Liver (tissue), 9 donors: ENCODE results near the gene GPR176. TPM values are rescaled to one million over a fixed set of nuclear protein-coding genes. Genes with fewer than 3 reads are reported as not detected.
A peak's percentile ranks its signal among the peaks of the same experiment; 100 is the strongest.

Experiments used
- DNase-seq: peaks from one replicate; pipeline ENCODE4 v3.0.0-alpha.2; 2017; ENCODE audit warnings: low spot score
- H3K27ac ChIP-seq, 2 donors: one replicate each; pipeline ENCODE4 v1.7.0; 2013; ENCODE audit warnings: inconsistent platforms in 2 of 2, low read length in 2 of 2, control low read depth in 1 of 2, low read depth in 1 of 2, mild to moderate bottlenecking in 1 of 2
- H3K27me3 ChIP-seq, 4 donors: one replicate each; pipeline versions ENCODE4 v1.6.1 to v1.7.0; 2013; ENCODE audit warnings: low read length in 3 of 4, inconsistent platforms in 1 of 4, mild to moderate bottlenecking in 1 of 4, moderate library complexity in 1 of 4; ENCODE audit not compliant: control insufficient read depth in 4 of 4, insufficient read depth in 4 of 4
- H3K36me3 ChIP-seq, 4 donors: one replicate each; pipeline versions ENCODE4 v1.6.1 to v1.7.0; 2013; ENCODE audit warnings: low read length in 3 of 4, mild to moderate bottlenecking in 3 of 4, low read depth in 1 of 4, moderate library complexity in 1 of 4; ENCODE audit not compliant: control insufficient read depth in 4 of 4, insufficient read depth in 3 of 4
- H3K4me1 ChIP-seq, 4 donors: one replicate each; pipeline versions ENCODE4 v1.6.1 to v1.7.0; 2013; ENCODE audit warnings: low read length in 3 of 4, mild to moderate bottlenecking in 3 of 4, moderate library complexity in 1 of 4; ENCODE audit not compliant: control insufficient read depth in 4 of 4, insufficient read depth in 4 of 4
- H3K4me3 ChIP-seq, 3 donors: one replicate each; pipeline versions ENCODE4 v1.6.1 to v1.7.0; 2013; ENCODE audit warnings: low read length in 3 of 3, control low read depth in 1 of 3, low read depth in 1 of 3, mild to moderate bottlenecking in 1 of 3
- H3K9ac ChIP-seq, 2 donors: one replicate each; pipeline ENCODE4 v1.7.0; 2013; ENCODE audit warnings: low read length in 2 of 2, mild to moderate bottlenecking in 2 of 2, moderate library complexity in 2 of 2, control low read depth in 1 of 2, low read depth in 1 of 2
- H3K9me3 ChIP-seq, 4 donors: one replicate each; pipeline versions ENCODE4 v1.6.1 to v1.7.0; 2013; ENCODE audit warnings: low read length in 3 of 4; ENCODE audit not compliant: control insufficient read depth in 4 of 4
- CTCF ChIP-seq: fragments of 150-350 bp; IDR thresholded peaks from 2 replicates; pipeline ENCODE4 v1.5.1; 2017; ENCODE audit warnings: improper control_type of control experiment, low read depth, low read length; ENCODE audit not compliant: missing input control
- FOXA1 ChIP-seq: IDR thresholded peaks from 2 replicates; pipeline ENCODE4 v1.6.1; 2016; ENCODE audit warnings: antibody characterized with exemption
- FOXA2 ChIP-seq: IDR thresholded peaks from 2 replicates; pipeline ENCODE4 v1.6.1; 2016; ENCODE audit warnings: antibody characterized with exemption
- GABPA ChIP-seq, 2 donors: IDR thresholded peaks in 1 of 2; conservative IDR thresholded peaks in 1 of 2; 2 replicates each; pipeline ENCODE4 v1.6.1; 2016; ENCODE audit warnings: antibody characterized with exemption in 2 of 2, mild to moderate bottlenecking in 1 of 2, moderate library complexity in 1 of 2
- HNF4A ChIP-seq, 2 donors: conservative IDR thresholded peaks; 2 replicates each; pipeline ENCODE4 v1.6.1; 2016; ENCODE audit warnings: antibody characterized with exemption in 2 of 2, mild to moderate bottlenecking in 2 of 2
- HNF4G ChIP-seq: IDR thresholded peaks from 2 replicates; pipeline ENCODE4 v1.6.1; 2016; ENCODE audit warnings: antibody characterized with exemption
- NR2F2 ChIP-seq: IDR thresholded peaks from 2 replicates; pipeline ENCODE4 v1.6.1; 2016; ENCODE audit warnings: antibody characterized with exemption
- RAD21 ChIP-seq, 2 donors: IDR thresholded peaks; 2 replicates each; pipeline ENCODE4 v1.6.1; 2016; ENCODE audit warnings: antibody characterized with exemption in 2 of 2, mild to moderate bottlenecking in 2 of 2
- REST ChIP-seq: IDR thresholded peaks from 2 replicates; pipeline ENCODE4 v1.6.1; 2016; ENCODE audit warnings: antibody characterized with exemption, mild to moderate bottlenecking
- RXRA ChIP-seq, 2 donors: IDR thresholded peaks; 2 replicates each; pipeline ENCODE4 v1.6.1; 2017 to 2018; ENCODE audit warnings: antibody characterized with exemption in 2 of 2, mild to moderate bottlenecking in 1 of 2
- SP1 ChIP-seq: IDR thresholded peaks from 2 replicates; pipeline ENCODE4 v1.6.1; 2018; ENCODE audit warnings: antibody characterized with exemption, mild to moderate bottlenecking
- YY1 ChIP-seq: IDR thresholded peaks from 2 replicates; pipeline ENCODE4 v1.6.1; 2016; ENCODE audit warnings: antibody characterized with exemption, mild to moderate bottlenecking
- WGBS: extraction: QIAGEN DNeasy Blood & Tissue Kit; methylation state at CpG from one replicate; pipeline ENCODE4 v1.1.7; 2013; 5-methylcytosine and 5-hydroxymethylcytosine counted together
- polyA plus RNA-seq, 2 donors: library from polyadenylated mRNA; stranded (reverse) in 1 of 2; unstranded in 1 of 2; fragments of 200-250 nt in 1 of 2; fragments of >200 nt in 1 of 2; fragmentation: Nextera tagmentation in 1 of 2; extraction: Ambion mirVana in 1 of 2; gene quantifications; one replicate each; pipeline versions ENCODE4 v1.2.1 to v1.2.3, GENCODE V29; 2013 to 2015
- total RNA-seq, 2 donors: library from RNA; depleted of rRNA; stranded (reverse); fragments of >200 nt; gene quantifications; one replicate each; pipeline ENCODE4 v1.2.3, GENCODE V29; 2014
- TF ChIP-seq, protein P1 (sequence below): IDR thresholded peaks from 2 replicates; pipeline ENCODE4 v1.6.1; 2016; ENCODE audit warnings: antibody characterized with exemption
- TF ChIP-seq, protein P2 (sequence below): IDR thresholded peaks from 2 replicates; pipeline ENCODE4 v1.6.1; 2016; ENCODE audit warnings: antibody characterized with exemption
- donor health status: healthy.
- donor health status: healthy.
- donor health status: healthy.
- donor health status: healthy.
- donor health status: healthy.

The GPR176 gene
- total and polyA plus RNA-seq, 4 donors: 0.44 to 1.7 (median 1.4) TPM

DNA sequence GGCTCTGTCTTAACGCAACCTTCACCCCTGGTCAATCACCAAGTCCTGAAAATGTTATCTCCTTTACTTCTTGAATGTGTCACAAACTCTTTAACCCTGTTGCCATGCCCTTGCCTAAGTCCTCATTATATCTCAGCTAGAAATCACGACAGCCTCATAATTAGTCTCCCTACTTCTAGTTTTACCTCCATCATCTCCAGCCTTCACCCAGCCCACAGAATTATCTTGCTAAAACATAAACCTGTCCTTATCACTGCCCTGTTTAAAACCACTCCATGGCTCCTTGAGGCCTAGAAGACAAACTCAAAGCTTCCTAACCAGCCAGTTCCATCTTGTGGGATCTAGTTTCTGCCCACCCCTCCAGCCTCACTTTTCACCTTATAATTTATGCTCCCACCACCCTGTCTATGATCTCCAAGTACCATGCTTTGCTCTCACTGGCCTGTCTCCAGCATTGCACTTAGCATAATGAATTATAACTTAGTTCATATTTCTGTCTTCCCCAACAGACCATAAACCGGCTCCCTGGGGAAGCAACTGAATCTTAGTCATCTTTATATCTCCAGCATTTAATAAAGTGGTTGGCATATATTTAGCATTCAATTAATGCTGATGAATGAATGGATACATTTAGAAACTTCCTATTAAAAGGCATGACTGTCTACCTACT is 39.2 kb downstream of the GPR176 start (continued):
- no peak for TF ChIP-seq GABPA (IDR thresholded peaks at IDR 0.05 in 1 of 2, conservative IDR thresholded peaks at IDR 0.05 in 1 of 2)
- TF ChIP-seq, protein P1, sequence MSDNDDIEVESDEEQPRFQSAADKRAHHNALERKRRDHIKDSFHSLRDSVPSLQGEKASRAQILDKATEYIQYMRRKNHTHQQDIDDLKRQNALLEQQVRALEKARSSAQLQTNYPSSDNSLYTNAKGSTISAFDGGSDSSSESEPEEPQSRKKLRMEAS: no peak
- no peak for TF ChIP-seq YY1
- TF ChIP-seq RXRA (IDR thresholded peaks at IDR 0.05): no peak

- Histone ChIP-seq H3K4me3 (no peak overlapping the region), H3K9me3 (no peaks in the 10 kb centered on the region), H3K27ac (no peak overlapping the region), H3K9ac (no peak overlapping the region), H3K4me1 (no peaks in the 10 kb centered on the region), H3K36me3 (no peaks in the 10 kb centered on the region), H3K27me3 (no peaks in the 10 kb centered on the region)
- TF ChIP-seq FOXA2 (no peak), FOXA1 (no peak), HNF4G (no peak), NR2F2 (no peak), RXRA (IDR thresholded peaks at IDR 0.05) (no peak), REST (no peak), SP1 (no peak), HNF4A (conservative IDR thresholded peaks at IDR 0.05) (no peak), YY1 (no peak)
- TF ChIP-seq, protein P1: no peak
- TF ChIP-seq, protein P2, sequence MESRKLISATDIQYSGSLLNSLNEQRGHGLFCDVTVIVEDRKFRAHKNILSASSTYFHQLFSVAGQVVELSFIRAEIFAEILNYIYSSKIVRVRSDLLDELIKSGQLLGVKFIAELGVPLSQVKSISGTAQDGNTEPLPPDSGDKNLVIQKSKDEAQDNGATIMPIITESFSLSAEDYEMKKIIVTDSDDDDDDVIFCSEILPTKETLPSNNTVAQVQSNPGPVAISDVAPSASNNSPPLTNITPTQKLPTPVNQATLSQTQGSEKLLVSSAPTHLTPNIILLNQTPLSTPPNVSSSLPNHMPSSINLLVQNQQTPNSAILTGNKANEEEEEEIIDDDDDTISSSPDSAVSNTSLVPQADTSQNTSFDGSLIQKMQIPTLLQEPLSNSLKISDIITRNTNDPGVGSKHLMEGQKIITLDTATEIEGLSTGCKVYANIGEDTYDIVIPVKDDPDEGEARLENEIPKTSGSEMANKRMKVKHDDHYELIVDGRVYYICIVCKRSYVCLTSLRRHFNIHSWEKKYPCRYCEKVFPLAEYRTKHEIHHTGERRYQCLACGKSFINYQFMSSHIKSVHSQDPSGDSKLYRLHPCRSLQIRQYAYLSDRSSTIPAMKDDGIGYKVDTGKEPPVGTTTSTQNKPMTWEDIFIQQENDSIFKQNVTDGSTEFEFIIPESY: no peak
- no peak for DNase-seq
- 95% methylated on average over 1 of the region's 1 CpG for WGBS
Measured at GRCh38 chr15:39878406-39878785, 41.7 kb downstream of the GPR176 start.

DNA sequence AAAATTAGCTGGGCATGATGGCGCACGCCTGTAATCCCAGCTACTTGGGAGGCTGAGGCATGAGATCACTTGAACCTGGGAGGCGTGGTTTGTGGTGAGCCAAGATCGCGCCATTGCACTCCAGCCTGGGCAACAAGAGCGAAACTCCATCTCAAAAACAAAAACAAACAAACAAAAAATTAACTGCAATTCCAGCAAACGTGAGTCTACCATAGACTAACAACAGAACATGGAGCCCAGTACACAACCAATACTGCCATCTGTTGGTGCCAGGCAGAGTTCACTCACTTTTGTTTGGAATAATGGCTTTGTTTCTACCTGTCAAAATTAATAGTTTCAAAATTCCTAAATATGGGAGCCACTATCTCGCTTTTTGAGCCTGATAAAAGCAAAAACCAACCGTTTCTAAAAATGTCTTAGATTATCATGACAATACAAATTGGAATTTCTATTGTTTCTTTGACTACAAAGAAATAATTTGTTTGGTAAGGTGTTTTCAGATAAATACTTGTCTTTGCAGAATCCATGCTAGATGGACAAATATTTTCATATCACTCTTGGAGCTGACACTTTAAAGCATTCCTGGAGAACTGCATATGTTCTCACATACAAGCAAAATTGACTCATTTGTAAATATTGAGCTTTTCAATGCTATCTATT is 45.0 kb downstream of the GPR176 start:
- no peak for DNase-seq
- WGBS: 48% methylated on average over 9 of the region's 9 CpGs
- Histone ChIP-seq H3K4me1 (no peaks in the 10 kb centered on the region), H3K4me3 (no peak overlapping the region), H3K36me3 (no peaks in the 10 kb centered on the region), H3K27ac (no peak overlapping the region), H3K27me3 (no peaks in the 10 kb centered on the region), H3K9me3 (no peaks in the 10 kb centered on the region), H3K9ac (no peak overlapping the region)
- TF ChIP-seq CTCF (peak; percentile 80), RAD21 (IDR thresholded peaks at IDR 0.05) (peak; percentile 88)
- TF ChIP-seq, protein P2: no peak
